COLO668 (cell line): Measurements from ENCODE around the gene USP17L30.
"Not testable (repeated sequence)": the region's sequence is repeated elsewhere in the genome, so short reads cannot be mapped to it uniquely, and the experiment has no call there.

Experiments
- DNase-seq: peaks from one replicate; lab custom pipeline; 2025; ENCODE audit not compliant: unreplicated experiment; lab: John Stamatoyannopoulos, UW

Gene USP17L30

GRCh38 chr4:9362829-9363228 lies at the start of gene USP17L30:
TSS of gene USP17L30 (plus strand) at chr4:9363129. CDS start at chr4:9363129, 0 bp downstream.
- not testable (repeated sequence) for DNase-seq

GRCh38 chr4:9324191-9324590 lies 38.7 kb upstream of the USP17L30 start:
- DNase-seq: not testable (repeated sequence)

GRCh38 chr4:9324865-9325264 lies 38.1 kb upstream of the USP17L30 start, which contains the start of gene USP17L24:
TSS of gene USP17L24 (plus strand) at chr4:9325165. CDS start at chr4:9325165, 0 bp downstream.
- not testable (repeated sequence) for DNase-seq

GRCh38 chr4:9329611-9330010 lies 33.3 kb upstream of the USP17L30 start, which contains the start of gene USP17L25:
TSS of gene USP17L25 (plus strand) at chr4:9329911. CDS start at chr4:9329911, 0 bp downstream.
- DNase-seq: not testable (repeated sequence)

- not testable (repeated sequence) for DNase-seq
These were observed 28.6 kb upstream of the USP17L30 start, which contains the start of gene USP17L26 for GRCh38 chr4:9334358-9334757. TSS of gene USP17L26 (plus strand) at chr4:9334658. CDS start at chr4:9334658, 0 bp downstream.

GRCh38 chr4:9339103-9339502 lies 23.8 kb upstream of the USP17L30 start, which contains the start of gene USP17L5:
TSS of gene USP17L5 (plus strand) at chr4:9339403. CDS start at chr4:9339403, 0 bp downstream.
- not testable (repeated sequence) for DNase-seq

- DNase-seq: not testable (repeated sequence)
These were observed 19.1 kb upstream of the USP17L30 start, which contains the start of gene USP17L27 for GRCh38 chr4:9343848-9344247. TSS of gene USP17L27 (plus strand) at chr4:9344148. CDS start at chr4:9344148, 0 bp downstream.

- not testable (repeated sequence) for DNase-seq
These were observed 14.3 kb upstream of the USP17L30 start, which contains the start of gene USP17L28 for GRCh38 chr4:9348593-9348992. TSS of gene USP17L28 (plus strand) at chr4:9348893. CDS start at chr4:9348893, 0 bp downstream.

GRCh38 chr4:9350866-9351265 lies 12.1 kb upstream of the USP17L30 start:
- not testable (repeated sequence) for DNase-seq

GRCh38 chr4:9353338-9353737 lies 9.6 kb upstream of the USP17L30 start, which contains the start of gene USP17L29:
TSS of gene USP17L29 (plus strand) at chr4:9353638. CDS start at chr4:9353638, 0 bp downstream.
- not testable (repeated sequence) for DNase-seq

GRCh38 chr4:9379881-9380280 lies 17.0 kb downstream of the USP17L30 start:
- not testable (repeated sequence) for DNase-seq

- DNase-seq: not testable (repeated sequence)
These were observed 18.1 kb downstream of the USP17L30 start for GRCh38 chr4:9381012-9381534.

- DNase-seq: no peak
These were observed 21.2 kb downstream of the USP17L30 start for GRCh38 chr4:9384126-9384525.

GRCh38 chr4:9389001-9389400 lies 26.1 kb downstream of the USP17L30 start:
- DNase-seq: not testable (repeated sequence)

- not testable (repeated sequence) for DNase-seq
These were observed 42.8 kb downstream of the USP17L30 start for GRCh38 chr4:9405774-9406173.

- DNase-seq: not testable (repeated sequence)
These were observed 43.6 kb downstream of the USP17L30 start for GRCh38 chr4:9406491-9406890.

- no peak for DNase-seq
These were observed 46.9 kb downstream of the USP17L30 start for GRCh38 chr4:9409793-9410192.
